Measurements from ENCODE around the gene PPP1R15A. TPM values are rescaled to one million over a fixed set of nuclear protein-coding genes. Genes with fewer than 3 reads are reported as not detected.
"Not testable (repeated sequence)": the region's sequence is repeated elsewhere in the genome, so short reads cannot be mapped to it uniquely, and the experiment has no call there.

PPP1R15A gene
- total RNA-seq, 1 experiment from 2014 or later = 85.6 TPM

- no peak for DNase-seq (ENCODE audit: extremely low read depth, low read depth)
These were observed 38.6 kb downstream of the PPP1R15A start for GRCh38 chr19:48910803-48911202.

- DNase-seq (ENCODE audit: extremely low read depth, low read depth) = no peak
These were observed 41.1 kb downstream of the PPP1R15A start for GRCh38 chr19:48913114-48913889.

- no peak for DNase-seq (ENCODE audit: extremely low read depth, low read depth)
These were observed 42.0 kb downstream of the PPP1R15A start for GRCh38 chr19:48914181-48914580.

- no peak for DNase-seq (ENCODE audit: extremely low read depth, low read depth)
These were observed 43.5 kb downstream of the PPP1R15A start for GRCh38 chr19:48915757-48916156.

- DNase-seq (ENCODE audit: extremely low read depth, low read depth) = no peak
These were observed 45.9 kb downstream of the PPP1R15A start for GRCh38 chr19:48918071-48918470.

GRCh38 chr19:48918801-48919247, 46.6 kb downstream of the PPP1R15A start:
- no peak for DNase-seq (ENCODE audit: extremely low read depth, low read depth)

GRCh38 chr19:48919271-48919670, 47.0 kb downstream of the PPP1R15A start:
- DNase-seq (ENCODE audit: extremely low read depth, low read depth) = not testable (repeated sequence)

GRCh38 chr19:48920949-48921348, 48.7 kb downstream of the PPP1R15A start:
- no peak for DNase-seq (ENCODE audit: extremely low read depth, low read depth)

- no peak for DNase-seq (ENCODE audit: extremely low read depth, low read depth)
These were observed 49.7 kb downstream of the PPP1R15A start for GRCh38 chr19:48921721-48922500.

GRCh38 chr19:48922548-48923490, 50.6 kb downstream of the PPP1R15A start:
- no peak for DNase-seq (ENCODE audit: extremely low read depth, low read depth)

- no peak for DNase-seq (ENCODE audit: extremely low read depth, low read depth)
These were observed 53.1 kb downstream of the PPP1R15A start for GRCh38 chr19:48925240-48925843.

Other genes with a start within 250 kb of the PPP1R15A start
- gene DBP, start 235.0 kb upstream of the PPP1R15A start, total RNA-seq (2014; rRNA removed; shearing (Covaris generic)) = 3.0 and 3.5 TPM in 2 replicates
- 3.3 and 4.3 TPM in 2 replicates for gene CA11, start 226.2 kb upstream of the PPP1R15A start, total RNA-seq (2014; rRNA removed; shearing (Covaris generic))
- not detected in 2 replicates for gene NTN5, start 199.4 kb upstream of the PPP1R15A start, total RNA-seq (2014; rRNA removed; shearing (Covaris generic))
- gene FUT2, start 176.4 kb upstream of the PPP1R15A start, total RNA-seq (2014; rRNA removed; shearing (Covaris generic)) = not detected in 2 replicates
- gene MAMSTR, start 152.7 kb upstream of the PPP1R15A start, total RNA-seq (2014; rRNA removed; shearing (Covaris generic)) = 0.32 and 0.43 TPM in 2 replicates
- 0.43 and 0.50 TPM in 2 replicates for gene RASIP1, start 131.8 kb upstream of the PPP1R15A start, total RNA-seq (2014; rRNA removed; shearing (Covaris generic))
- gene IZUMO1, start 125.5 kb upstream of the PPP1R15A start, total RNA-seq (2014; rRNA removed; shearing (Covaris generic)) = 0.15 and 0.52 TPM in 2 replicates
- gene FUT1, start 119.8 kb upstream of the PPP1R15A start, total RNA-seq (2014; rRNA removed; shearing (Covaris generic)) = 1.6 and 2.3 TPM in 2 replicates
- gene FGF21, start 116.9 kb upstream of the PPP1R15A start, total RNA-seq (2014; rRNA removed; shearing (Covaris generic)) = not detected in 2 replicates
- gene BCAT2, start 61.4 kb upstream of the PPP1R15A start, total RNA-seq (2014; rRNA removed; shearing (Covaris generic)) = 27.6 and 31.2 TPM in 2 replicates
- 1.6 and 2.0 TPM in 2 replicates for gene HSD17B14, start 35.9 kb upstream of the PPP1R15A start, total RNA-seq (2014; rRNA removed; shearing (Covaris generic))
- gene PLEKHA4, start 3.8 kb upstream of the PPP1R15A start, total RNA-seq (2014; rRNA removed; shearing (Covaris generic)) = 0.58 and 1.2 TPM in 2 replicates
- gene TULP2, start 26.3 kb downstream of the PPP1R15A start, total RNA-seq (2014; rRNA removed; shearing (Covaris generic)) = not detected in 2 replicates
- gene NUCB1, start 27.9 kb downstream of the PPP1R15A start, total RNA-seq (2014; rRNA removed; shearing (Covaris generic)) = 87.9 and 97.4 TPM in 2 replicates
- 0.55 TPM in 1 of 2 replicates, not detected in the other for gene DHDH, start 61.3 kb downstream of the PPP1R15A start, total RNA-seq (2014; rRNA removed; shearing (Covaris generic))
- gene BAX, start 82.5 kb downstream of the PPP1R15A start, total RNA-seq (2014; rRNA removed; shearing (Covaris generic)) = 93.6 and 95.9 TPM in 2 replicates
- 10,502 and 11,625 TPM in 2 replicates for gene FTL, start 92.9 kb downstream of the PPP1R15A start, total RNA-seq (2014; rRNA removed; shearing (Covaris generic))
- gene GYS1, start 120.9 kb downstream of the PPP1R15A start, total RNA-seq (2014; rRNA removed; shearing (Covaris generic)) = 17.5 and 19.8 TPM in 2 replicates
- 165 and 179 TPM in 2 replicates for gene RUVBL2, start 121.5 kb downstream of the PPP1R15A start, total RNA-seq (2014; rRNA removed; shearing (Covaris generic))
- gene LHB, start 144.7 kb downstream of the PPP1R15A start, total RNA-seq (2014; rRNA removed; shearing (Covaris generic)) = not detected in 2 replicates
- not detected in 2 replicates for gene CGB3, start 151.9 kb downstream of the PPP1R15A start, total RNA-seq (2014; rRNA removed; shearing (Covaris generic))
- not detected in 2 replicates for gene CGB2, start 159.5 kb downstream of the PPP1R15A start, total RNA-seq (2014; rRNA removed; shearing (Covaris generic))
- not detected in 2 replicates for gene CGB1, start 164.5 kb downstream of the PPP1R15A start, total RNA-seq (2014; rRNA removed; shearing (Covaris generic))
- not detected in 2 replicates for gene CGB5, start 171.4 kb downstream of the PPP1R15A start, total RNA-seq (2014; rRNA removed; shearing (Covaris generic))
- gene CGB8, start 176.7 kb downstream of the PPP1R15A start, total RNA-seq (2014; rRNA removed; shearing (Covaris generic)) = not detected in 2 replicates
- not detected in 2 replicates for gene CGB7, start 185.3 kb downstream of the PPP1R15A start, total RNA-seq (2014; rRNA removed; shearing (Covaris generic))
- not detected in 2 replicates for gene NTF4, start 192.4 kb downstream of the PPP1R15A start, total RNA-seq (2014; rRNA removed; shearing (Covaris generic))
- gene KCNA7, start 200.3 kb downstream of the PPP1R15A start, total RNA-seq (2014; rRNA removed; shearing (Covaris generic)) = not detected in 2 replicates
- gene SNRNP70, start 213.0 kb downstream of the PPP1R15A start, total RNA-seq (2014; rRNA removed; shearing (Covaris generic)) = 113 and 137 TPM in 2 replicates
- 1.8 and 3.2 TPM in 2 replicates for gene LIN7B, start 241.9 kb downstream of the PPP1R15A start, total RNA-seq (2014; rRNA removed; shearing (Covaris generic))
- 0.59 and 2.3 TPM in 2 replicates for gene C19orf73, start 246.7 kb downstream of the PPP1R15A start, total RNA-seq (2014; rRNA removed; shearing (Covaris generic))
- 4.5 and 6.2 TPM in 2 replicates for gene PPFIA3, start 247.1 kb downstream of the PPP1R15A start, total RNA-seq (2014; rRNA removed; shearing (Covaris generic))